ENCODE results near the gene POTED. TPM values are rescaled to one million over a fixed set of nuclear protein-coding genes. Genes with fewer than 3 reads are reported as not detected.
"Not testable (repeated sequence)": the region's sequence is repeated elsewhere in the genome, so short reads cannot be mapped to it uniquely, and the experiment has no call there.

Gene POTED
- not detected for total RNA-seq

- not testable (repeated sequence) for H3K4me3 ChIP-seq (ENCODE audit: low read length); H3K27me3 ChIP-seq (ENCODE audit: insufficient read depth, low read length); H3K4me1 ChIP-seq (ENCODE audit: insufficient read depth, low read length); H3K9me3 ChIP-seq (ENCODE audit: low read depth, low read length)
Measured at GRCh38 chr21:13609477-13609876, at the start of gene POTED. Gene POTED, plus strand, starts transcription at chr21:13609777. Its CDS starts 452 bp downstream, at chr21:13610229.

DNA sequence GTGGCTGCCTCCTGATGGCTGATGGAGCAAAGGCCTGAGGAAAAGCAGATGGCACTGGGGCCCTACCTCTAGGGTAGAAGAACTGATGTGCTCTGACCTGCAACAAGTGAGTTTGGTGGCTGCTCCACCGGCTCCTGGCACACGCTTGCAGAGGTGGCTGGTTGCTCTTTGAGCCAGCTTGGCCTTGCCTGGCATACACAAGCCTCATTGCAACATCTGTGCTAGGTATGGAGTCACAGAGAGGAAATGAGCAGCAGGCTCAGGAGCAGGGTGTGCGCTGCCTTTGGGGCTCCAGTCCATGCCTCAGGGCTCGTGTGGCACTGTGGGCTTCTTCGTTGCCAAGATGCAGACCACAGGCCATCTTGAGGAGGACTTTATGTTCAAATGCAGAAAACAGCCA lies 40.5 kb downstream of the POTED start:
- not testable (repeated sequence) for H3K4me1 ChIP-seq (ENCODE audit: insufficient read depth, low read length); H3K9me3 ChIP-seq (ENCODE audit: low read depth, low read length); H3K27me3 ChIP-seq (ENCODE audit: insufficient read depth, low read length); H3K4me3 ChIP-seq (ENCODE audit: low read length)

GRCh38 chr21:13651746-13652145 lies 42.2 kb downstream of the POTED start:
- H3K27me3 ChIP-seq (ENCODE audit: insufficient read depth, low read length); H3K4me1 ChIP-seq (ENCODE audit: insufficient read depth, low read length); H3K9me3 ChIP-seq (ENCODE audit: low read depth, low read length); H3K4me3 ChIP-seq (ENCODE audit: low read length): not testable (repeated sequence)

Measured in mononuclear cell (primary cell).